Measurements from ENCODE around the gene TMEM54. TPM values are rescaled to one million over a fixed set of nuclear protein-coding genes. Genes with fewer than 3 reads are reported as not detected.
"Not testable (repeated sequence)": the region's sequence is repeated elsewhere in the genome, so short reads cannot be mapped to it uniquely, and the experiment has no call there.

The TMEM54 gene
- total RNA-seq, 1 experiment from 2014 or later, result 26.6 TPM

GRCh38 chr1:32924881-32925344 is 23.7 kb upstream of the TMEM54 start:
- in situ Hi-C loops (cut with HindIII; ENCODE audit: low sequenced_read_pairs), result no loop called here
- DNase-seq (ENCODE audit: low spot score), result no peak

- in situ Hi-C loops (cut with HindIII; ENCODE audit: low sequenced_read_pairs), result no loop called here
- DNase-seq (ENCODE audit: low spot score), result peak; percentile 95
Observed at GRCh38 chr1:32920833-32921232, 19.6 kb upstream of the TMEM54 start.

GRCh38 chr1:32919811-32920733 is 18.9 kb upstream of the TMEM54 start:
- in situ Hi-C loops (cut with HindIII; ENCODE audit: low sequenced_read_pairs), result no loop called here
- no peak for DNase-seq (ENCODE audit: low spot score)

GRCh38 chr1:32918179-32918578 is 17.0 kb upstream of the TMEM54 start:
- in situ Hi-C loops (cut with HindIII; ENCODE audit: low sequenced_read_pairs), result no loop called here

GRCh38 chr1:32917521-32917920 is 16.3 kb upstream of the TMEM54 start:
- DNase-seq (ENCODE audit: low spot score), result no peak
- in situ Hi-C loops (cut with HindIII; ENCODE audit: low sequenced_read_pairs), result no loop called here

More at GRCh38 chr1:32918179-32918578, 17.0 kb upstream of the TMEM54 start:
- no peak for DNase-seq (ENCODE audit: low spot score)

GRCh38 chr1:32915766-32916706 is 14.8 kb upstream of the TMEM54 start:
- DNase-seq (ENCODE audit: low spot score), result no peak
- in situ Hi-C loops (cut with HindIII; ENCODE audit: low sequenced_read_pairs), result no loop called here

- no peak for DNase-seq (ENCODE audit: low spot score)
- in situ Hi-C loops (cut with HindIII; ENCODE audit: low sequenced_read_pairs), result no loop called here
Observed at GRCh38 chr1:32910319-32910718, 9.1 kb upstream of the TMEM54 start.

GRCh38 chr1:32907435-32907834 is 6.2 kb upstream of the TMEM54 start:
- in situ Hi-C loops (cut with HindIII; ENCODE audit: low sequenced_read_pairs), result no loop called here
- DNase-seq (ENCODE audit: low spot score), result no peak

- DNase-seq (ENCODE audit: low spot score), result no peak
- in situ Hi-C loops (cut with HindIII; ENCODE audit: low sequenced_read_pairs), result no loop called here
Observed at GRCh38 chr1:32906654-32907053, 5.5 kb upstream of the TMEM54 start.

GRCh38 chr1:32905588-32905987 is 4.4 kb upstream of the TMEM54 start:
- in situ Hi-C loops (cut with HindIII; ENCODE audit: low sequenced_read_pairs), result not testable (repeated sequence)

GRCh38 chr1:32904797-32905196 is 3.6 kb upstream of the TMEM54 start:
- DNase-seq (ENCODE audit: low spot score), result no peak
- in situ Hi-C loops (cut with HindIII; ENCODE audit: low sequenced_read_pairs), result no loop called here

More at GRCh38 chr1:32905588-32905987, 4.4 kb upstream of the TMEM54 start:
- not testable (repeated sequence) for DNase-seq (ENCODE audit: low spot score)

GRCh38 chr1:32903991-32904785 is 3.0 kb upstream of the TMEM54 start:
- DNase-seq (ENCODE audit: low spot score), result peak; percentile 85
- in situ Hi-C loops (cut with HindIII; ENCODE audit: low sequenced_read_pairs), result no loop called here

- no peak for DNase-seq (ENCODE audit: low spot score)
- in situ Hi-C loops (cut with HindIII; ENCODE audit: low sequenced_read_pairs), result no loop called here
Observed at GRCh38 chr1:32902535-32902920, 1.3 kb upstream of the TMEM54 start.

GRCh38 chr1:32901823-32902534 is 790 bp upstream of the TMEM54 start:
- DNase-seq (ENCODE audit: low spot score), result no peak
- in situ Hi-C loops (cut with HindIII; ENCODE audit: low sequenced_read_pairs), result no loop called here

GRCh38 chr1:32900371-32900955 is 726 bp downstream of the TMEM54 start:
- in situ Hi-C loops (cut with HindIII; ENCODE audit: low sequenced_read_pairs), result no loop called here
- DNase-seq (ENCODE audit: low spot score), result no peak

- no peak for DNase-seq (ENCODE audit: low spot score)
- in situ Hi-C loops (cut with HindIII; ENCODE audit: low sequenced_read_pairs), result no loop called here
Observed at GRCh38 chr1:32899586-32900296, 1.4 kb downstream of the TMEM54 start.

GRCh38 chr1:32898958-32899357 is 2.2 kb downstream of the TMEM54 start:
- no peak for DNase-seq (ENCODE audit: low spot score)
- in situ Hi-C loops (cut with HindIII; ENCODE audit: low sequenced_read_pairs), result no loop called here

All from G401 (cell line).